Keratinocyte (primary cell): ENCODE results near the gene HAND1. TPM values are rescaled to one million over a fixed set of nuclear protein-coding genes. Genes with fewer than 3 reads are reported as not detected.

ENCODE experiments used
- DNase-seq: peaks from one replicate; pipeline ENCODE4 v3.0.0-alpha.2; 2011; ENCODE audit warnings: low read depth, missing footprints, low spot score
- FAIRE-seq: peaks from 2 replicates; lab custom pipeline; 2011; peaks lifted over from hg19 to GRCh38; lab: Jason Lieb, UNC
- H2AFZ ChIP-seq: 2 replicates; pipeline ENCODE4 v1.6.0; 2012; ENCODE audit warnings: low read length, control low read depth, inconsistent platforms; ENCODE audit not compliant: control insufficient read depth
- H3K27ac ChIP-seq: 2 replicates; pipeline ENCODE4 v1.5.1; 2011; ENCODE audit warnings: low read length; ENCODE audit not compliant: control insufficient read depth, insufficient read depth
- H3K27me3 ChIP-seq: 3 replicates; pipeline ENCODE4 v1.6.0; 2011; ENCODE audit warnings: low read length; ENCODE audit not compliant: control insufficient read depth, insufficient read depth; ENCODE audit errors: extremely low read depth
- H3K36me3 ChIP-seq, 2 experiments: 2 replicates in 1 of 2; 3 replicates in 1 of 2; pipeline ENCODE4 v1.5.1; 2011; ENCODE audit warnings: low read length in 2 of 2, mild to moderate bottlenecking in 1 of 2; ENCODE audit not compliant: control insufficient read depth in 2 of 2, insufficient read depth in 2 of 2; ENCODE audit errors: extremely low read depth in 1 of 2
- H3K4me1 ChIP-seq: 3 replicates; pipeline ENCODE4 v1.5.1; 2011; ENCODE audit warnings: low read length; ENCODE audit not compliant: control insufficient read depth, insufficient read depth; ENCODE audit errors: extremely low read depth
- H3K4me2 ChIP-seq: 3 replicates; pipeline ENCODE4 v1.6.0; 2011; ENCODE audit warnings: low read depth, low read length; ENCODE audit not compliant: control insufficient read depth, insufficient read depth; ENCODE audit errors: extremely low read depth
- H3K4me3 ChIP-seq, 3 experiments: fragments of 200-600 bp in 1 of 3; sonication (generic) in 1 of 3; 2 replicates in 2 of 3; 3 replicates in 1 of 3; pipeline ENCODE4 v1.5.1; 2011 to 2016; ENCODE audit warnings: low read length in 3 of 3, mild to moderate bottlenecking in 3 of 3, control low read depth in 2 of 3, inconsistent platforms in 1 of 3, low read depth in 1 of 3, mixed read lengths in 1 of 3, mixed run types in 1 of 3, moderate library complexity in 1 of 3; ENCODE audit not compliant: control insufficient read depth in 2 of 3, insufficient read depth in 2 of 3; ENCODE audit errors: extremely low read depth in 1 of 3
- H3K79me2 ChIP-seq: 2 replicates; pipeline ENCODE4 v1.6.0; 2012; ENCODE audit warnings: low read length; ENCODE audit not compliant: control insufficient read depth, insufficient read depth
- H3K9ac ChIP-seq: 3 replicates; pipeline ENCODE4 v1.6.0; 2011; ENCODE audit warnings: low read length; ENCODE audit not compliant: control insufficient read depth, insufficient read depth; ENCODE audit errors: extremely low read depth
- H3K9me1 ChIP-seq: 3 replicates; pipeline ENCODE4 v1.6.0; 2011; ENCODE audit warnings: low read length; ENCODE audit not compliant: control insufficient read depth, insufficient read depth; ENCODE audit errors: extremely low read depth
- H3K9me3 ChIP-seq: 2 replicates; pipeline ENCODE4 v1.5.1; 2012; ENCODE audit warnings: low read depth, low read length; ENCODE audit not compliant: control insufficient read depth
- H4K20me1 ChIP-seq: 3 replicates; pipeline ENCODE4 v1.6.0; 2011; ENCODE audit warnings: low read length; ENCODE audit not compliant: control insufficient read depth, insufficient read depth; ENCODE audit errors: extremely low read depth
- CTCF ChIP-seq, 3 experiments: IDR thresholded peaks in 1 of 3; conservative IDR thresholded peaks in 1 of 3; optimal IDR thresholded peaks in 1 of 3; 2 replicates in 2 of 3; 3 replicates in 1 of 3; pipeline versions ENCODE3 to v1.5.1; 2011; ENCODE audit warnings: low read length in 3 of 3, mild to moderate bottlenecking in 3 of 3, moderate library complexity in 2 of 3, control low read depth in 1 of 3, inconsistent platforms in 1 of 3; ENCODE audit not compliant: insufficient read depth in 2 of 3; ENCODE audit errors: extremely low read depth in 1 of 3
- EZH2 ChIP-seq: IDR thresholded peaks from one replicate; pipeline ENCODE4 v1.6.1; 2012; ENCODE audit warnings: inconsistent platforms, mild to moderate bottlenecking, low read length, moderate library complexity
- dilution Hi-C: fragments of 300-500 bp; cut with MboI; formaldehyde crosslinking; loops from one replicate; pipeline ENCODE4 v1.7.0; 2020; ENCODE audit warnings: low sequenced_read_pairs; ENCODE audit not compliant: extremely low pct_ligation_motif_present
- polyA plus RNA-seq, 5 experiments: library from polyadenylated mRNA; depleted of rRNA in 3 of 5; stranded (reverse) in 3 of 5; stranded (forward) in 1 of 5; unstranded in 1 of 5; fragments of >200 nt; gene quantifications; 1 replicate in 1 of 5; 2 replicates in 3 of 5; 3 replicates in 1 of 5; pipeline versions ENCODE4 v1.2.1 to v1.2.3, GENCODE V29; 2011 to 2012; ENCODE audit warnings: missing spikeins in 2 of 5, low read depth in 1 of 5, low replicate concordance in 1 of 5

HAND1 gene
- polyA plus RNA-seq, 1 donor (not counting 4 experiments of a cell fraction or from before 2014, with no cell fraction given): not detected

- DNase-seq: no peak
- dilution Hi-C loops: loop anchor here (10.0 kb wide), 1 partner anchor 134 kb away; no protein-coding TSS in a partner anchor
- TF ChIP-seq EZH2: no peak
- TF ChIP-seq CTCF (optimal IDR thresholded peaks at IDR 0.05 in 1 of 3, IDR thresholded peaks at IDR 0.05 in 1 of 3, conservative IDR thresholded peaks at IDR 0.05 in 1 of 3; ENCODE audit: extremely low read depth in 1 of 3, insufficient read depth in 2 of 3, low read length in 3 of 3): no peak
- Histone ChIP-seq H3K4me1 (peaks cover 2% of the 10 kb centered on the region), H3K36me3 (no peaks in the 10 kb centered on the region), H3K27me3 (peaks cover 62% of the 10 kb centered on the region), H2AFZ (no peak overlapping the region), H3K27ac (no peak overlapping the region), H4K20me1 (no peaks in the 10 kb centered on the region), H3K9me3 (no peaks in the 10 kb centered on the region), H3K79me2 (no peaks in the 10 kb centered on the region), H3K4me2 (peak overlapping the region; percentile 57), H3K9ac (no peak overlapping the region), H3K9me1 (no peaks in the 10 kb centered on the region), H3K4me3 (peak overlapping the region in 1 of 3 experiments; percentile 16)
- FAIRE-seq: no peak
These were observed 6.8 kb downstream of the HAND1 start for GRCh38 chr5:154470947-154471870.

- no peak overlapping the region for H2AFZ ChIP-seq
- no peak overlapping the region for H3K4me3 ChIP-seq
- DNase-seq: no peak
- no peak for FAIRE-seq
- no peak overlapping the region for H3K9ac ChIP-seq
- TF ChIP-seq EZH2 (no peak), CTCF (optimal IDR thresholded peaks at IDR 0.05 in 1 of 3, IDR thresholded peaks at IDR 0.05 in 1 of 3, conservative IDR thresholded peaks at IDR 0.05 in 1 of 3; ENCODE audit: extremely low read depth in 1 of 3, insufficient read depth in 2 of 3, low read length in 3 of 3) (no peak)
- H4K20me1 ChIP-seq: no peaks in the 10 kb centered on the region
- no peaks in the 10 kb centered on the region for H3K79me2 ChIP-seq
- H3K9me3 ChIP-seq: no peaks in the 10 kb centered on the region
- no peak overlapping the region for H3K4me2 ChIP-seq
- no peaks in the 10 kb centered on the region for H3K9me1 ChIP-seq
- H3K27ac ChIP-seq: no peak overlapping the region
- H3K36me3 ChIP-seq: no peaks in the 10 kb centered on the region
- H3K27me3 ChIP-seq: peaks cover 52% of the 10 kb centered on the region
- no peaks in the 10 kb centered on the region for H3K4me1 ChIP-seq
- dilution Hi-C loops: loop anchor here (10.0 kb wide), 1 partner anchor 135 kb away; no protein-coding TSS in a partner anchor
These were observed 7.9 kb downstream of the HAND1 start for GRCh38 chr5:154470137-154470536.
